ENCODE results near the gene FHL5.

FHL5 gene, protein sequence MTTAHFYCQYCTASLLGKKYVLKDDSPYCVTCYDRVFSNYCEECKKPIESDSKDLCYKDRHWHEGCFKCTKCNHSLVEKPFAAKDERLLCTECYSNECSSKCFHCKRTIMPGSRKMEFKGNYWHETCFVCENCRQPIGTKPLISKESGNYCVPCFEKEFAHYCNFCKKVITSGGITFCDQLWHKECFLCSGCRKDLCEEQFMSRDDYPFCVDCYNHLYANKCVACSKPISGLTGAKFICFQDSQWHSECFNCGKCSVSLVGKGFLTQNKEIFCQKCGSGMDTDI

DNA sequence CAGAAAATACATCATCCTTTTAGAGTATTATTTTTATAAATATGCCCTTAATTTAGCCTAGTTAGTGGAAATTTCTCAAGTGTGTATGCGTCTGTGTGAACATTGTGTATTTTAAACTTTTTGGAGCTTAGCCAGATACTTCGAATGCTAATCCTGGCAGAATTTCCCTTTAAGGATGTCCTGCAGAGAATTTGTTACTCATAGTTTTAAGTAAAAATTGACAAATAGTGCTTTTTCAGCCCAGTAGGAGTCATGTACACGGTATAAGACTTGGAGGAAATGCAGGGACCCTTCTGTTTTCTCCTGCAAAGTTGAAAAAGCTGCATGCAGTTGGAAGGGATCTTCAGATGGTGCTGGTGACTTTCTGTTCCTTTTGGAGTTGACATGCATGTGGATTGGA lies at the start of gene FHL5:
TSS of gene FHL5 (plus strand) at position 243 of the 400 bp plus-strand sequence. CDS start 40,486 bp downstream, outside the sequence.
- Histone ChIP-seq H4K20me1 (ENCODE audit: insufficient read depth, low read length, poor library complexity, severe bottlenecking) (no peaks in the 10 kb centered on the region), H3K79me2 (ENCODE audit: insufficient read depth, low read length) (no peaks in the 10 kb centered on the region), H3K27me3 (ENCODE audit: insufficient read depth, low read length, poor library complexity, severe bottlenecking) (no peaks in the 10 kb centered on the region), H3K9ac (ENCODE audit: low read depth, low read length, poor library complexity, severe bottlenecking) (no peak within 1 kb of the TSS), H3K9me3 (ENCODE audit: insufficient read depth, low read depth, low read length) (no peaks in the 10 kb centered on the region), H3K36me3 (ENCODE audit: insufficient read depth, low read length) (no peaks in the 10 kb centered on the region), H3K4me3 (ENCODE audit: low read length, poor library complexity, severe bottlenecking) (no peak within 1 kb of the TSS), H3K4me1 (ENCODE audit: insufficient read depth, low read length, poor library complexity, severe bottlenecking) (no peaks in the 10 kb centered on the region), H3K9me2 (replicated peaks; ENCODE audit: low read depth, low read length) (no peaks in the 10 kb centered on the region), H3K4me2 (ENCODE audit: low read depth, low read length, poor library complexity, severe bottlenecking) (no peak within 1 kb of the TSS), H3F3A (ENCODE audit: low read depth) (no peaks in the 10 kb centered on the region), H2AFZ (ENCODE audit: low read length) (no peak within 1 kb of the TSS)
- TF ChIP-seq, protein P1, sequence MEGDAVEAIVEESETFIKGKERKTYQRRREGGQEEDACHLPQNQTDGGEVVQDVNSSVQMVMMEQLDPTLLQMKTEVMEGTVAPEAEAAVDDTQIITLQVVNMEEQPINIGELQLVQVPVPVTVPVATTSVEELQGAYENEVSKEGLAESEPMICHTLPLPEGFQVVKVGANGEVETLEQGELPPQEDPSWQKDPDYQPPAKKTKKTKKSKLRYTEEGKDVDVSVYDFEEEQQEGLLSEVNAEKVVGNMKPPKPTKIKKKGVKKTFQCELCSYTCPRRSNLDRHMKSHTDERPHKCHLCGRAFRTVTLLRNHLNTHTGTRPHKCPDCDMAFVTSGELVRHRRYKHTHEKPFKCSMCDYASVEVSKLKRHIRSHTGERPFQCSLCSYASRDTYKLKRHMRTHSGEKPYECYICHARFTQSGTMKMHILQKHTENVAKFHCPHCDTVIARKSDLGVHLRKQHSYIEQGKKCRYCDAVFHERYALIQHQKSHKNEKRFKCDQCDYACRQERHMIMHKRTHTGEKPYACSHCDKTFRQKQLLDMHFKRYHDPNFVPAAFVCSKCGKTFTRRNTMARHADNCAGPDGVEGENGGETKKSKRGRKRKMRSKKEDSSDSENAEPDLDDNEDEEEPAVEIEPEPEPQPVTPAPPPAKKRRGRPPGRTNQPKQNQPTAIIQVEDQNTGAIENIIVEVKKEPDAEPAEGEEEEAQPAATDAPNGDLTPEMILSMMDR (conservative IDR thresholded peaks at IDR 0.05; ENCODE audit: low read length), result no peak
- TF ChIP-seq EZH2phosphoT487 (IDR thresholded peaks at IDR 0.05; ENCODE audit: borderline replicate concordance), result no peak

DNA sequence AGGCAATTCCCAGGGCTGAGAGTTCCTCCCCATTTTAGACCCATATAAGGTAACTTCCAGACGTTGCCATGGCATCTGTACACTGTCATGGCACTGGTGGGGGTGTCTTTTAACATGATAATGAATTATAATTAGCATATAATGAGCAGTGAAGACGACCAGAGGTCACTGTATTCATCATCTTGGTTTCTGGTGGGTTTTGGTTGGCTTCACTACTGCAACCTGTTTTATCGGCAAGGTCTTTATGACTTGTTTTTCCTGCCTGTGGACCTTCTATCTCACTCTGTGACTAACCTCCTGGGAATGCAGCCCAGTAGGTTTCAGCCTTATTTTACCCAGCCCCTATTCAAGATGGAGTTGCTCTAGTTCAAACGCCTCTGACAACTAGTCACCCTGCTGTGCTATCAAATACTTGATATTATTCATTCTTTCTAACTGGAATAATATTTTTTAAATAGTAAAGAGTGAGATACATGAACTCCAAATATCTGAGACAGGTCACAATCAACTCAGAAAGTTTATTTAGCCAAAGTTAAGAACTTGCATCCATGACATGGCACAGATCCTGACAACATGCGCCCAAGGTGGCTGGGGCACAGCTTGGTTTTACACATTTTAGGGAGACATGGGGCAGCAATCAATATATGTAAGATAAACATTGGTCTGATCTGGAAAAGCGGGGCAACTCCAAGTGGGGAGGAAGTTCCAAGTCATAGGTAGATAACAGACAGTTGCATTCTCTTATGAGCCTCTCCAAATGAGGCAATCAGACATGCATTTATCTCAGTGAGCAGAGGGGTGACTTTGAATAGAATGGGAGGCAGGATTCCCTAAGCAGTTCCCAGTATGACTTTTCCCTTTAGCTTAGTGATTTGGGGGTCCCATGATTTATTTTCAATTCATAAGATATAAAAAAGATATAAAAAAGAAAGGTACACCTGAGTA lies 42.5 kb upstream of the FHL5 start:
- Histone ChIP-seq H3K4me1 (ENCODE audit: insufficient read depth, low read length, poor library complexity, severe bottlenecking) (peaks cover 34% of the 10 kb centered on the region), H3K79me2 (ENCODE audit: insufficient read depth, low read length) (peaks cover 41% of the 10 kb centered on the region), H3K4me3 (ENCODE audit: low read length, poor library complexity, severe bottlenecking) (peak overlapping the region; percentile 93), H3K9me2 (replicated peaks; ENCODE audit: low read depth, low read length) (no peaks in the 10 kb centered on the region), H4K20me1 (ENCODE audit: insufficient read depth, low read length, poor library complexity, severe bottlenecking) (peaks cover 5% of the 10 kb centered on the region), H3K27me3 (ENCODE audit: insufficient read depth, low read length, poor library complexity, severe bottlenecking) (no peaks in the 10 kb centered on the region), H3F3A (ENCODE audit: low read depth) (peaks cover 2% of the 10 kb centered on the region; the same call in 1 of the 2 replicates), H2AFZ (ENCODE audit: low read length) (peak overlapping the region; percentile 88; the same call in 1 of the 2 replicates), H3K9ac (ENCODE audit: low read depth, low read length, poor library complexity, severe bottlenecking) (peak overlapping the region; percentile 93), H3K4me2 (ENCODE audit: low read depth, low read length, poor library complexity, severe bottlenecking) (peak overlapping the region; percentile 86), H3K9me3 (ENCODE audit: insufficient read depth, low read depth, low read length) (no peaks in the 10 kb centered on the region), H3K36me3 (ENCODE audit: insufficient read depth, low read length) (no peaks in the 10 kb centered on the region)
- TF ChIP-seq, protein P1 (conservative IDR thresholded peaks at IDR 0.05; ENCODE audit: low read length), result no peak
- no peak for TF ChIP-seq EZH2phosphoT487 (IDR thresholded peaks at IDR 0.05; ENCODE audit: borderline replicate concordance)

DNA sequence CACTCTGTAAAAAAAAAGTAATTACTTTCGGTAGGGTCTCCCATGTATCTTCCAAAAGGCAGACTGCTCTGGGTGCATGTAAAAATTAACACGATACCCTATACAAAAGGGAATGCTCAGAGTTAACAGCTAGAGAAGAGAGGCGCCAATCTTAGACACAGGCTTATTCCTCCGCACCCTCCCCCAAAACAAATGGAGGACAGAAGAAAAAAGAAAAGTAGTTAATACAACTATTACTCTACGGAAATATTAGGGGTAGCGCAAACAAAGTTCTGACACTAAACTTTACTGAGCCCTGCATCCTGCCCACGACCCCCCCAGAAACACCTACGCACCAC lies 41.7 kb upstream of the FHL5 start:
- peaks cover 5% of the 10 kb centered on the region for H4K20me1 ChIP-seq (ENCODE audit: insufficient read depth, low read length, poor library complexity, severe bottlenecking)
- no peaks in the 10 kb centered on the region for H3K36me3 ChIP-seq (ENCODE audit: insufficient read depth, low read length)
- H3K9me2 ChIP-seq (replicated peaks; ENCODE audit: low read depth, low read length), result no peaks in the 10 kb centered on the region
- no peaks in the 10 kb centered on the region for H3K27me3 ChIP-seq (ENCODE audit: insufficient read depth, low read length, poor library complexity, severe bottlenecking)
- peak overlapping the region; percentile 93 for H3K9ac ChIP-seq (ENCODE audit: low read depth, low read length, poor library complexity, severe bottlenecking)
- peak overlapping the region; percentile 93 for H3K4me3 ChIP-seq (ENCODE audit: low read length, poor library complexity, severe bottlenecking)
- peak overlapping the region; percentile 86 for H3K4me2 ChIP-seq (ENCODE audit: low read depth, low read length, poor library complexity, severe bottlenecking)
- H3K4me1 ChIP-seq (ENCODE audit: insufficient read depth, low read length, poor library complexity, severe bottlenecking), result peaks cover 36% of the 10 kb centered on the region
- H2AFZ ChIP-seq (ENCODE audit: low read length), result peak overlapping the region; percentile 88
- no peaks in the 10 kb centered on the region for H3K9me3 ChIP-seq (ENCODE audit: insufficient read depth, low read depth, low read length)
- no peak for TF ChIP-seq EZH2phosphoT487 (IDR thresholded peaks at IDR 0.05; ENCODE audit: borderline replicate concordance)
- TF ChIP-seq, protein P1 (conservative IDR thresholded peaks at IDR 0.05; ENCODE audit: low read length), result no peak
- H3K79me2 ChIP-seq (ENCODE audit: insufficient read depth, low read length), result peaks cover 41% of the 10 kb centered on the region
- peaks cover 2% of the 10 kb centered on the region; the same call in 1 of the 2 replicates for H3F3A ChIP-seq (ENCODE audit: low read depth)
